IPS-NIHi7 (cell line): Measurements from ENCODE around the gene SNX24.
"Not testable (repeated sequence)": the region's sequence is repeated elsewhere in the genome, so short reads cannot be mapped to it uniquely, and the experiment has no call there.

Experiments used
- DNase-seq: peaks from one replicate; pipeline ENCODE4 v3.0.0; 2012; ENCODE audit warnings: mixed read lengths; ENCODE audit errors: extremely low spot score

The SNX24 gene

GRCh38 chr5:122965111-122965510 is 119.7 kb downstream of the SNX24 start:
- DNase-seq, result no peak

DNA sequence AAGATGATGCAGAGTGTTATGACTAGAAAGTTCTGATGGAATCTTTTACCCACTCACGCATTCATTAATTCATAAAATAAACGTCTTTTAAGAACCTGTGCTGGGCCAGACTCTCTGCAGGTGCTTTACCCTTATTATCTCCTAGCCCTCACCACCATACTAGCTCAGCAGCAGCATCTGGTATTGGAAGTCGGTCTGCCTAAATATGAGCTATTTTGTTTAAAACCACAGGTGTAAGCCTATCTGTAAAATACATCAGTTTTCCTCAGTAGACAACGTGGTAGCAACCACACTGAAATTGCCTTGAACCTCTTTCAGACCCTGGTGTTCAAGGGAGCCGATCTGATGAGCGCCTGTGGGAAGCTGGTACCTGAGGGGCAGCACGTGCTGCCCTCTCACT is 121.7 kb downstream of the SNX24 start:
- DNase-seq, result no peak

- DNase-seq, result no peak
Measured at GRCh38 chr5:122967625-122968024, 122.2 kb downstream of the SNX24 start.

GRCh38 chr5:122968056-122968455 is 122.6 kb downstream of the SNX24 start:
- not testable (repeated sequence) for DNase-seq

DNA sequence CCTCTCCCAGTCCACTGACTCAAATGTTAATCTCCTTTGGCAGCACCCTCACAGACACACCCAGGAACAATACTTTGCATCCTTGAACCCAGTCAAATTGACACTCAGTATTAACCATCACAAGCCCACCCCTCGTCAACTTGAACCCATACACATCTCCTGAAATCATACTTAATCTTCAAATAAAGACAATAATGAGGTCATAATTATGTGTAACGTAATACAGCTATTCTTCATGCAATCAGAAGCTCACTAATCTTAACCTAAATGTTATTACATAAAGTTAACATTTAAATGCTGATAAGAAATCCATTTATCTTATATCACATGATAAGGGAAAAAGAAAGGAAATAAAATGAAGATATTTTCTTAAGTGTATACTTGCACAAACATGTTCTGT is 125.9 kb downstream of the SNX24 start:
- DNase-seq, result no peak

GRCh38 chr5:122972877-122973276 is 127.5 kb downstream of the SNX24 start:
- DNase-seq, result no peak

DNA sequence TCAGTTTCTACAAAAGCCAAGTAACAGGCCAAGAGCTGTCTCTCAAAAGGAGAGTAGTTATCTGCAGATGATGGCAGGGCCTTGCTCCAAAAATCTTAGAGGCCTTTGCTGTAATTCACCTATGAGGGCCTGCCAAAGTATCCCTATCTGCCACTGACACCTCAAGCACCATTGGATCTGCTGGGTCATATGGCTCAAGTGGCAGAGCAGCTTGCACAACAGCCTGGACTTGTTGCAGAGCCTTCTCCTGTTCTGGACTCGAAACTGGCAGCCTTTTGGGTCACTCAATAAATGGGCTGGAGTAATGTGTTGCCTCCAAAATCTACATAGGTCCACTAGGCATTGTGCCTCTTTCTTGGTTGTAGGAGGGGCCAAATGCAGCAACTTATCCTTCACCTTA is 128.3 kb downstream of the SNX24 start:
- DNase-seq, result not testable (repeated sequence)

DNA sequence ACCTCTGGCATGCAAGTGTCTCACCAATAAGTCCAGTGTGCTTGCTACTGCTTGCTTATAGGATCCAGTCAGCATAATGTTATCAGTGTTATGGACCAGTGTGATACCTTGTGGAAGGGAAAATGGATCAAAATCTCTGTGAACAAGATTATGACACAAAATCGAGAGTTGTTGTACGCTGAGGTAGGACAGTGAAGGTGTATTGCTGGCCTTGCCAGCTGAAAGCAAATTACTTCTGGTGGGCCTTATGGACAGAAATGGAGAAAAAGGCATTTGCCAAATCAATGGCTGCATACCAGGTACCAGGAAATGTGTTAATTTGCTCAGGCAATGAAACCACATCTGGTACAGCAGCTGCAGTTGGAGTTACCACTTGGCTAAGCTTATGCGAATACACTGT is 128.8 kb downstream of the SNX24 start:
- not testable (repeated sequence) for DNase-seq

DNA sequence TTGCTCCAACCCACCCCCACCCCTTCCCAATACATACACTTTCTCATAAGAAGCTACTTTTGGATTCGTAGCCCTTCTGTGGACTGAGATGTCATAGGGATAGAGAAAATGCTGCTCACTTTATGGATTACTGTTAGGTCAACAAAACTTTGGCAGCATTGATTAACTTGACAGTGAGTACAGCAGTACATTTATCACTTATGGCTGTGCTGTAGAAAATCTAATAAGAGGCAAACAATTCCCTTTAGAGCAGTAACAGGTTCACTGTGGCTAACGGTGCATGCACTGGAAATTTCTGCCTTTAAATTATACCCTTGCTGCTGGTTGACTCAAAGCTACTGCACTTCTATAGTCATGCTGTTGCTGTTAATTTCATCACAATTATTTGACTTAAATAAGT is 131.9 kb downstream of the SNX24 start:
- DNase-seq, result no peak

DNA sequence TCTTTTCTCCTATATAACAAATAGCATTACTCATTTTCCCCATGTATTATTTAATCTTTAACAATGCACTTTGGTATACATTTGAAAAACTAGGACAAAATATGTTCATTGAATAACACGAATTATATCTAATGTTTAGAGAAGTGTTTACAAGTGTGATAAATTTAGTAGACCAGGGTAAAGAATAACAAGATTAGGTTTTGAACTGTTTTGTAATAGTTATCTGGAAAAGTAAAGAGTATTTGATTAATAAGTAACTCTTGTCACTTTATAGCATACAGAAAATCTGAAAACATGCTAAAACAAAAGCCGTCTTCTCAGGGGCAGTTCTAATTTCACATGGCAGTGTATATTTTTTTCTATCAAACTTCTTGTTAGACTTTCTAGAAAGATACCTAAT is 132.7 kb downstream of the SNX24 start:
- DNase-seq, result no peak

GRCh38 chr5:122978644-122979297 is 133.4 kb downstream of the SNX24 start:
- no peak for DNase-seq

- no peak for DNase-seq
Measured at GRCh38 chr5:122981846-122982245, 136.4 kb downstream of the SNX24 start.

DNA sequence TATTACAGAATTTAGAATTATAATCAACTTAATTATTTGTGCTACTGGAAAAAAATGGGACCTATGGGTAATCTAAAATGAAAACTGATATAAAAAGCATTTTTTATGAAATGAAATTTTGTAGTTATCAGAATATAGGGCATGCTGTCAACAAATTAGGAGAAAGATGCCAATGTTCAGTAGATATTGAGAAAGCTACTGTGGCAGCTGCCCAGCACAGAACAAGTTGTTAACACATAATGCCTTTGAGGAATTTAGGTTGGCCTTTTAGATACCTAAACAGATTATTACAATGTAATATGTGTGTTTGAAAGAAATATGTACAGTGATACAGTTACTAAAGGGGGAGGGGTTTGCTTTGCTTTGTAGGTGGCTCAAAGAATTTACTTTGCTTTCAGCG is 137.0 kb downstream of the SNX24 start:
- DNase-seq, result no peak

- DNase-seq, result no peak
Measured at GRCh38 chr5:122984425-122984824, 139.0 kb downstream of the SNX24 start.

DNA sequence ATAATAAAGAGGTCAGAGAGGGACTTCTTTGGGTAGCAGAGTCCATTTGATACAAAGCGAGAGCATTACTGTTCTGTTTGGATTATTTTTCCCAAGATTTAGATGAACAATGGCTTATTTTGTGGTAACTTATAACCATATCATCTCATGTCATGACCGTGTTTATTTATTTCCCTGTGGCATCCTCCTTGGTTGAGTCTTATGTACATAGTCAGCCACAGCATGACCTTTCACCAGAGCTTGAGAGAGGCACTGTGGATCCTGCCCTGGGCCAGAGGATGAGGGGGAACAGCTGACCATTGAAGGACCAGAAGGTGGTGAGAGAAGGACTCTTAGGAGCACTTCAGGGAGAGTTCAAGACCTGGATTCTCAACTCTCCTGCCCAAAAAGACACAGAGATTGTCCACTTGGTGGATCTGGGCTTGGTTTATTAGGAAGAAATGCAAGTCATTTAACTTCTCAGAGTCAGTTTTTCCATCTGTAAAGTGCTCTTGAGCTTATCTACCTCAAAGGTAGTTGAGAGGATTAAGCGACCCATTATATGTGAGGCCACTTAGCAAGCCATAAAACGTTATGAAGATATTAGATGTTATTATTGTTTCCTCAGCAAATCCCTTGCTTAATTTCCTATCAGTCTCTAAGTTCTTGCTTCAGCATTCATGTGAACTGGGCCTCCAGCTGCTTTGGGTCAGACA is 139.7 kb downstream of the SNX24 start:
- DNase-seq, result no peak

GRCh38 chr5:122985954-122986721 is 140.7 kb downstream of the SNX24 start:
- no peak for DNase-seq

- DNase-seq, result no peak
Measured at GRCh38 chr5:122996091-122996490, 150.7 kb downstream of the SNX24 start.

- no peak for DNase-seq
Measured at GRCh38 chr5:122997294-122997693, 151.9 kb downstream of the SNX24 start.

DNA sequence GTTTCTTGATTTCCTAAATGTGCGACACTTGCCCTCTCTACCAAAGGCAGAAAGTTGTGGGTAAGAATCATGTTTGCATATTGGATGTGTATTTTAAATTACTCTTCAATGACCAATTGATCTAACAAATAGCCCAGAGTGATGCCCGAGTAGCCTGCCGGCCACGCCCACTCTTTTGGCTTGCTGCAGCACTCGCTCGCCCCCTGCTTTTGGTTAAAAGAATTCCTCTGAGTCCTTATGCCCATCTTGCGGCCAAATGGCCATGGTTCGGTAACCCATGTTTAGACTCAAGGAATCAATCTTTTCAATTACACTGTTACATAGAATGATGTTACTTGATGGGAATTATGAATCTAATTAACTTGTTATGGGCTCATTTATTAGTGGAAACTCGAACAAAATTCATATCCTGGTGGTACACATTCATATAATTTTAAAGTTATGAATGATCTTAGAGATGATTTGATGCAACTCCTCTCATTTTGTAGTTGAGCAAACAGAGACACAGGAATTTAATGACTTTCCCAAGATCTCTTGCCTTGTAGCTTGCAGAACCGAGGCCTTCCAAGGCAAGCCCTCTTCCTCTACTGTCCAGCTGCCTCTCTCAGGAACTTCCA is 154.6 kb downstream of the SNX24 start:
- DNase-seq, result peak; percentile 84

GRCh38 chr5:123000731-123001130 is 155.3 kb downstream of the SNX24 start:
- no peak for DNase-seq

- no peak for DNase-seq
Measured at GRCh38 chr5:123001808-123002207, 156.4 kb downstream of the SNX24 start.

DNA sequence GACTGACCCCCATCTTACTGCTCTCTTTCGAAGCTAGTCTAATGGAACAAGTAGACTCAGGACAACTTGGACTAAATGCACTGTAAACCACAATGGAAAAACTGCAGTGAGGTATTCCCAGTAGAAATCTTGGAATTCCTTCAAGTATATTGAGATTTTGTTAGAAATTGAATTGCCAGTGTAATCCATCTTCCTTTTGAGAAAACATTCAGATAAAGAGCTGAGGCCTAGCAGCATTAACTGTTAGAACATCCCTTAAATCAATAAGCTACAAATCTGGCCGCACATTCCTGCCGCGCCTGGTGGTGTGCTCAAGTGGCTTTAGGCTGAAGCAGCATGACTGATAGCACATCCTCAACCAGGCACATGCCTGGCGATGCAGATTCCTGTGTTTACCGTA is 161.8 kb downstream of the SNX24 start:
- no peak for DNase-seq
